ENCODE results near the gene CDK5R1.
A peak's percentile ranks its signal among the peaks of the same experiment; 100 is the strongest.
"Not testable (repeated sequence)": the region's sequence is repeated elsewhere in the genome, so short reads cannot be mapped to it uniquely, and the experiment has no call there.

The CDK5R1 gene

GRCh38 chr17:32486701-32487472, at the start of gene CDK5R1:
Gene CDK5R1, plus strand, starts transcription at chr17:32486993. Its CDS starts 628 bp downstream, at chr17:32487621.
- peak; percentile 46 to 64 (median 50) for DNase-seq (ENCODE audit: low read depth in 3 of 3)

- DNase-seq (ENCODE audit: low read depth in 3 of 3) = no peak
These were observed 46.1 kb upstream of the CDK5R1 start for GRCh38 chr17:32440722-32441121.

GRCh38 chr17:32441886-32442285, 44.9 kb upstream of the CDK5R1 start:
- DNase-seq (ENCODE audit: low read depth in 3 of 3) = no peak

GRCh38 chr17:32443827-32444300, 42.9 kb upstream of the CDK5R1 start:
- no peak for DNase-seq (ENCODE audit: low read depth in 3 of 3)

- DNase-seq (ENCODE audit: low read depth in 3 of 3) = peak; percentile 97 to 99 (median 98)
These were observed 42.3 kb upstream of the CDK5R1 start, which contains the start of gene PSMD11 for GRCh38 chr17:32444301-32445073. Gene PSMD11, plus strand, starts transcription at chr17:32444510. Its CDS starts 14 bp downstream, at chr17:32444524.

GRCh38 chr17:32445074-32445415, 41.7 kb upstream of the CDK5R1 start:
- DNase-seq (ENCODE audit: low read depth in 3 of 3) = peak; percentile 14 to 21 (median 16)

GRCh38 chr17:32445497-32445896, 41.3 kb upstream of the CDK5R1 start:
- DNase-seq (ENCODE audit: low read depth in 3 of 3) = no peak

- no peak for DNase-seq (ENCODE audit: low read depth in 3 of 3)
These were observed 40.8 kb upstream of the CDK5R1 start for GRCh38 chr17:32445971-32446370.

GRCh38 chr17:32446949-32447348, 39.8 kb upstream of the CDK5R1 start:
- DNase-seq (ENCODE audit: low read depth in 3 of 3) = no peak

- DNase-seq (ENCODE audit: low read depth in 3 of 3) = no peak
These were observed 36.8 kb upstream of the CDK5R1 start for GRCh38 chr17:32449963-32450362.

- not testable (repeated sequence) for DNase-seq (ENCODE audit: low read depth in 3 of 3)
These were observed 36.4 kb upstream of the CDK5R1 start for GRCh38 chr17:32450379-32450778.

- DNase-seq (ENCODE audit: low read depth in 3 of 3) = no peak
These were observed 34.9 kb upstream of the CDK5R1 start for GRCh38 chr17:32451879-32452278.

- DNase-seq (ENCODE audit: low read depth in 3 of 3) = no peak
These were observed 34.5 kb upstream of the CDK5R1 start for GRCh38 chr17:32452281-32452680.

GRCh38 chr17:32453370-32453769, 33.4 kb upstream of the CDK5R1 start:
- DNase-seq (ENCODE audit: low read depth in 3 of 3) = no peak

GRCh38 chr17:32458371-32458770, 28.4 kb upstream of the CDK5R1 start:
- no peak for DNase-seq (ENCODE audit: low read depth in 3 of 3)

- no peak for DNase-seq (ENCODE audit: low read depth in 3 of 3)
These were observed 26.7 kb upstream of the CDK5R1 start for GRCh38 chr17:32460054-32460453.

- DNase-seq (ENCODE audit: low read depth in 3 of 3) = no peak
These were observed 25.3 kb upstream of the CDK5R1 start for GRCh38 chr17:32461498-32461852.

GRCh38 chr17:32461853-32462617, 24.8 kb upstream of the CDK5R1 start:
- DNase-seq (ENCODE audit: low read depth in 3 of 3) = peak in 2 of 3 donors; percentile 53 to 73

- DNase-seq (ENCODE audit: low read depth in 3 of 3) = no peak
These were observed 23.5 kb upstream of the CDK5R1 start for GRCh38 chr17:32463304-32463703.

GRCh38 chr17:32464374-32464773, 22.4 kb upstream of the CDK5R1 start:
- DNase-seq (ENCODE audit: low read depth in 3 of 3) = no peak

- DNase-seq (ENCODE audit: low read depth in 3 of 3) = no peak
These were observed 18.8 kb upstream of the CDK5R1 start for GRCh38 chr17:32467949-32468348.
